HG02623 (cell line): ENCODE measurements around the gene DHCR7.

Source experiments
- ATAC-seq: cut with Tn5 transposase; IDR thresholded peaks from one replicate; pipeline ENCODE4 v1.9.1; 2021; ENCODE audit warnings: moderate library complexity; ENCODE audit not compliant: unreplicated experiment

The DHCR7 gene

DNA sequence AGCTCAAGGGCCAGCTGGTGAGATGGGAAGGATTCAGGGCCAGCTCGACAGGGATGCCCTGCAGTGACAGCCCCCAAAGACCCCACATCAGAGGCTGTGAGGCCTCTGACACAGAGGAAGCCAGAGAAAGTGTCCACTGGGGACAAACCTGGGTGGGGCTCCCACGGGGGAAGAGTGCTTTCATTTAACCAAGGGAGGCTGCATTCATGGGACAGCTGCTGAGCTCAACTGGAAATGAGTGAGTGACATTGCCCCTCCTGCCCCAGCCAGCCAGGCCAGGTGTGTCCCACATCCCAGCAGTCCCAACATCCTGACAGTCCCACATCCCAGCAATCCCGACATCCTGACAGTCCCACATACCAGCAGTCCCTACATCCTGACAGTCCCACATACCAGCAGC is 61.0 kb downstream of the DHCR7 start:
- no peak for ATAC-seq

DNA sequence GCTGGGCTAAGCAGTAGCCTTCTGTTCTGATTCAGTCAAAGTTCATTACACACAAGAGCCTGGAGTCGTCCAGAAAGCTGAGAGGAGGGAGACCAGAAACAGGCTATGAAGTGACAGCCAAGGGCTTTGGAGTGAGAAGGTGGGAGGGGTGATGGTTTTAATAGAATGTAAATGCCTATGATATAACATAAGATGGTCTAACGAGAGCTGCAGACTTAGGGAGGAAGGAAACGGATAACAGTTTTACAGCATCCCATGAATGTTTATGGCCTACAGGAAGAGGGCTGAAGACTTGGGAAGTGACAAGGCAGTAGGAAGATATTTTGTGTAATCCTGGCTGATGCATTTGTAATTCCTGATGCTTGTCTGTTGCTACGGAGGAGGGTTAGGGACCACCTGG is 62.0 kb downstream of the DHCR7 start:
- no peak for ATAC-seq

DNA sequence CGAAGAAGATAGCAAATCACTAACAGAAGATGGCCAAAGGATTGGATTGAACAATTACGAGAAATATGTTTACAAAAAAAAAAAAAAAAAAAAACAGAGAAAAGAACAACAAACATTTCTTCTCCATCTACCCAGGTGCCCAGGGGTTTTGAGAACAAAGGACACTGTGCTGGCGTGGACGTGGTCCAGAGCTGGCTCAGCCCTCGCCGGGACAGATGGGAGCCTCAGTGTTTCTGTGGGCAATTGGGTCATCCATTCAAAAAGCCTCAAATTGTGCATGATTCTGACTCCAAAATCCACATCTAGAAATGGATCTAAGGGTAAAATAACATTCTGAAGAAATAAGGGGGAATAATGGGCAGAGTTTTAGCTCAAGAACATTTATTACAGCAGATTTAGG is 63.1 kb downstream of the DHCR7 start:
- ATAC-seq: no peak

- no peak for ATAC-seq
These were observed 63.6 kb downstream of the DHCR7 start for GRCh38 chr11:71384561-71384960.
